Left ventricle myocardium inferior (tissue), 1 donor: Measurements from ENCODE around the gene PCF11. TPM values are rescaled to one million over a fixed set of nuclear protein-coding genes. Genes with fewer than 3 reads are reported as not detected.

Experiments
- DNase-seq: peaks from one replicate; pipeline ENCODE4 v3.0.0-alpha.2; 2020
- H3K27ac ChIP-seq: fragments of 200-600 bp; replicated peaks from 2 replicates; pipeline ENCODE4 v1.8.0; 2021
- H3K27me3 ChIP-seq: fragments of 200-600 bp; 2 replicates; pipeline ENCODE4 v1.8.0; 2021; ENCODE audit warnings: low read depth
- H3K36me3 ChIP-seq: fragments of 200-600 bp; 2 replicates; pipeline ENCODE4 v1.8.0; 2021
- H3K4me1 ChIP-seq: fragments of 200-600 bp; 2 replicates; pipeline ENCODE4 v1.8.0; 2021
- H3K4me3 ChIP-seq: fragments of 200-600 bp; 2 replicates; pipeline ENCODE4 v1.8.0; 2021; ENCODE audit warnings: mild to moderate bottlenecking, moderate library complexity
- H3K9me3 ChIP-seq: fragments of 200-600 bp; replicated peaks from 2 replicates; pipeline ENCODE4 v1.8.0; 2021
- intact Hi-C: fragments of 100-400 bp; cut with micrococcal nuclease; formaldehyde crosslinking; loops from one replicate; pipeline ENCODE4 v1.11.0; 2022
- long read RNA-seq: library from polyadenylated mRNA; unstranded; transcript quantifications from one replicate; pipeline ENCODE4 v2.0.0, GENCODE V29; 2021
- total RNA-seq: library from RNA; stranded (reverse); fragmentation: NEBNext Ultra II Directional; extraction: Animal tissue kit (Norgen Biotek cat#: 25700); gene quantifications from one replicate; pipeline ENCODE4 v1.2.1, GENCODE V29; 2021
- TF ChIP-seq, protein P1 (sequence below): fragments of 200-600 bp; IDR thresholded peaks from 2 replicates; pipeline ENCODE4 v1.8.0; 2021; ENCODE audit warnings: antibody characterized with exemption, mild to moderate bottlenecking, borderline replicate concordance
- donor health status: DM: no; HTN: yes; CAD: no; lungs with severe emphysema.

Gene PCF11
- 25.8 TPM for total RNA-seq
- long read RNA-seq, full-length matches to known transcripts: 5 of 11 reads
- long read RNA-seq, partial matches to known transcripts: 5 of 11 reads
- long read RNA-seq, other reads (novel, unspliced or antisense): 1 of 11 reads

DNA sequence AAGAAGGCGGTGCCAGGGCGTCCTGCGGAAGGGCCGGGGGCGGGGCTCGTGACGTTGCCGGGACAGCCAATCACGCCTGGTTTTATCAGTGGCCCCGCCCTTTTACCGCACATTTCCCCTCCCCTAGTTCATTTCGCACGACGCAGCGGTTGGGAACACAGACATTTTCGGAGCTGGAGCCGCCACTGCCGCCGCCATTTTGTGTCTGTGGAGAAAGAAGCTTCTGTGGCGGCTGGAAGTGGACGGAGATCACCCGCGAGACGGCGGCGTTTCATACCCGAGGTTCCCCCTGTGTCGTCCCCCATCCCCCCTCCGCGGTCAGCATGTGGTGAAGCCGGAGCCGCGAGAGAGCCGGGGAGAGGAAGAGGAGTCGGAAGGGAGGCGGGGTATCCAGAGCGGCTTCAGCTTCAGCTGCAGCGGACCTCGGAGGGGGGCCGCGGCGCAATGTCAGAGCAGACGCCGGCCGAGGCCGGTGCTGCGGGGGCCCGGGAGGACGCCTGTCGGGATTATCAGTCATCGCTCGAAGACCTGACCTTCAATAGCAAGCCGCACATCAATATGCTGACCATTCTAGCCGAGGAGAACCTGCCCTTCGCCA is at the start of gene PCF11:
PCF11 (plus strand) TSS at position 136 of the 598 bp plus-strand sequence; CDS start at position 445, 309 bp downstream.
- TF ChIP-seq, protein P1, sequence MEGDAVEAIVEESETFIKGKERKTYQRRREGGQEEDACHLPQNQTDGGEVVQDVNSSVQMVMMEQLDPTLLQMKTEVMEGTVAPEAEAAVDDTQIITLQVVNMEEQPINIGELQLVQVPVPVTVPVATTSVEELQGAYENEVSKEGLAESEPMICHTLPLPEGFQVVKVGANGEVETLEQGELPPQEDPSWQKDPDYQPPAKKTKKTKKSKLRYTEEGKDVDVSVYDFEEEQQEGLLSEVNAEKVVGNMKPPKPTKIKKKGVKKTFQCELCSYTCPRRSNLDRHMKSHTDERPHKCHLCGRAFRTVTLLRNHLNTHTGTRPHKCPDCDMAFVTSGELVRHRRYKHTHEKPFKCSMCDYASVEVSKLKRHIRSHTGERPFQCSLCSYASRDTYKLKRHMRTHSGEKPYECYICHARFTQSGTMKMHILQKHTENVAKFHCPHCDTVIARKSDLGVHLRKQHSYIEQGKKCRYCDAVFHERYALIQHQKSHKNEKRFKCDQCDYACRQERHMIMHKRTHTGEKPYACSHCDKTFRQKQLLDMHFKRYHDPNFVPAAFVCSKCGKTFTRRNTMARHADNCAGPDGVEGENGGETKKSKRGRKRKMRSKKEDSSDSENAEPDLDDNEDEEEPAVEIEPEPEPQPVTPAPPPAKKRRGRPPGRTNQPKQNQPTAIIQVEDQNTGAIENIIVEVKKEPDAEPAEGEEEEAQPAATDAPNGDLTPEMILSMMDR: no peak
- Histone ChIP-seq H3K4me1 (peaks cover 59% of the 10 kb centered on the region), H3K27ac (peak within 1 kb of the TSS; percentile 99), H3K9me3 (no peaks in the 10 kb centered on the region), H3K4me3 (peak within 1 kb of the TSS; percentile 91), H3K27me3 (no peaks in the 10 kb centered on the region), H3K36me3 (no peaks in the 10 kb centered on the region)
- DNase-seq: peak; percentile 99
- intact Hi-C loops: loop anchor here (5.0 kb wide), 2 partner anchors 85 to 255 kb away; partner anchors contain the start of genes DDIAS, PRCP and RAB30

DNA sequence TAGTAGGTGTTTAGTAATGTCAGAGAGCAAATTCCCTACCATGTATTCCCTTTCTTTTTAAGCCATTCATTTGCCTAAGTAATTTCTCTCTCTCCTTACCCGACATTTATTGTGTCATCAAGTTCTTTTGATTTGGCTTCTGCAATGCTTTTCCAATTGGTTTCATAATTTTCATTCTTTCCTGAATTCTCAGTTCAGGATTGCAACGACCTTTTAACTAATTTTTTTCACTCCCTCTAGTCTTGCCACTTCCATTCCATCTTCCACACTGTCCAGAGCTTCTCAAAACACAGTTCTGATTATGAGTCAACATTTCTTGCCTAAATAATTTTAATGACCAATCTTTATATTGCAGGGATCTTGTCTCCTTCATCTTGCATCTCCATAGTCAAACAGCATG is 44.0 kb upstream of the PCF11 start:
- no peaks in the 10 kb centered on the region for H3K9me3 ChIP-seq
- TF ChIP-seq, protein P1: no peak
- intact Hi-C loops: no loop called here
- no peak overlapping the region for H3K4me3 ChIP-seq
- no peak for DNase-seq
- no peaks in the 10 kb centered on the region for H3K36me3 ChIP-seq
- peaks cover 13% of the 10 kb centered on the region for H3K4me1 ChIP-seq
- no peaks in the 10 kb centered on the region for H3K27me3 ChIP-seq
- H3K27ac ChIP-seq: no peak overlapping the region

GRCh38 chr11:83115026-83115425 is 41.9 kb upstream of the PCF11 start:
- intact Hi-C loops: no loop called here
- DNase-seq: no peak
- Histone ChIP-seq H3K9me3 (no peaks in the 10 kb centered on the region), H3K27me3 (no peaks in the 10 kb centered on the region), H3K36me3 (no peaks in the 10 kb centered on the region), H3K4me1 (peaks cover 13% of the 10 kb centered on the region), H3K27ac (no peak overlapping the region), H3K4me3 (no peak overlapping the region)
- TF ChIP-seq, protein P1: no peak

GRCh38 chr11:83115551-83115950 is 41.4 kb upstream of the PCF11 start:
- Histone ChIP-seq H3K4me3 (no peak overlapping the region), H3K27ac (no peak overlapping the region), H3K27me3 (no peaks in the 10 kb centered on the region), H3K4me1 (peaks cover 13% of the 10 kb centered on the region), H3K9me3 (no peaks in the 10 kb centered on the region), H3K36me3 (no peaks in the 10 kb centered on the region)
- TF ChIP-seq, protein P1: no peak
- no peak for DNase-seq
- intact Hi-C loops: no loop called here

GRCh38 chr11:83116015-83116641 is 40.8 kb upstream of the PCF11 start:
- no peaks in the 10 kb centered on the region for H3K27me3 ChIP-seq
- peaks cover 13% of the 10 kb centered on the region for H3K4me1 ChIP-seq
- no peak for DNase-seq
- TF ChIP-seq, protein P1: no peak
- intact Hi-C loops: no loop called here
- no peaks in the 10 kb centered on the region for H3K36me3 ChIP-seq
- no peaks in the 10 kb centered on the region for H3K9me3 ChIP-seq
- no peak overlapping the region for H3K4me3 ChIP-seq
- H3K27ac ChIP-seq: no peak overlapping the region
